GM13976 (cell line): ENCODE results near the gene OTOP3.
A peak's percentile ranks its signal among the peaks of the same experiment; 100 is the strongest.

Source experiments
- DNase-seq: peaks from one replicate; pipeline ENCODE4 v3.0.0; 2012; ENCODE audit warnings: low spot score
- in situ Hi-C: fragments of 300-500 bp; cut with MboI; formaldehyde crosslinking; loops from one replicate; pipeline ENCODE4 v1.12.0; 2022; ENCODE audit warnings: low sequenced_read_pairs, mixed read lengths, inconsistent platforms; ENCODE audit not compliant: unreplicated experiment
- TF ChIP-seq, protein P1 (sequence below): IDR thresholded peaks from 2 replicates; pipeline ENCODE4 v1.5.1; 2012; ENCODE audit warnings: borderline replicate concordance, mild to moderate bottlenecking; ENCODE audit not compliant: insufficient read depth; ENCODE audit errors: extremely low read depth, missing control alignments, control extremely low read depth

The OTOP3 gene

GRCh38 chr17:74918906-74919305 is 16.8 kb upstream of the OTOP3 start:
- no peak for DNase-seq
- in situ Hi-C loops, result no loop called here
- TF ChIP-seq, protein P1, sequence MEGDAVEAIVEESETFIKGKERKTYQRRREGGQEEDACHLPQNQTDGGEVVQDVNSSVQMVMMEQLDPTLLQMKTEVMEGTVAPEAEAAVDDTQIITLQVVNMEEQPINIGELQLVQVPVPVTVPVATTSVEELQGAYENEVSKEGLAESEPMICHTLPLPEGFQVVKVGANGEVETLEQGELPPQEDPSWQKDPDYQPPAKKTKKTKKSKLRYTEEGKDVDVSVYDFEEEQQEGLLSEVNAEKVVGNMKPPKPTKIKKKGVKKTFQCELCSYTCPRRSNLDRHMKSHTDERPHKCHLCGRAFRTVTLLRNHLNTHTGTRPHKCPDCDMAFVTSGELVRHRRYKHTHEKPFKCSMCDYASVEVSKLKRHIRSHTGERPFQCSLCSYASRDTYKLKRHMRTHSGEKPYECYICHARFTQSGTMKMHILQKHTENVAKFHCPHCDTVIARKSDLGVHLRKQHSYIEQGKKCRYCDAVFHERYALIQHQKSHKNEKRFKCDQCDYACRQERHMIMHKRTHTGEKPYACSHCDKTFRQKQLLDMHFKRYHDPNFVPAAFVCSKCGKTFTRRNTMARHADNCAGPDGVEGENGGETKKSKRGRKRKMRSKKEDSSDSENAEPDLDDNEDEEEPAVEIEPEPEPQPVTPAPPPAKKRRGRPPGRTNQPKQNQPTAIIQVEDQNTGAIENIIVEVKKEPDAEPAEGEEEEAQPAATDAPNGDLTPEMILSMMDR, result no peak

DNA sequence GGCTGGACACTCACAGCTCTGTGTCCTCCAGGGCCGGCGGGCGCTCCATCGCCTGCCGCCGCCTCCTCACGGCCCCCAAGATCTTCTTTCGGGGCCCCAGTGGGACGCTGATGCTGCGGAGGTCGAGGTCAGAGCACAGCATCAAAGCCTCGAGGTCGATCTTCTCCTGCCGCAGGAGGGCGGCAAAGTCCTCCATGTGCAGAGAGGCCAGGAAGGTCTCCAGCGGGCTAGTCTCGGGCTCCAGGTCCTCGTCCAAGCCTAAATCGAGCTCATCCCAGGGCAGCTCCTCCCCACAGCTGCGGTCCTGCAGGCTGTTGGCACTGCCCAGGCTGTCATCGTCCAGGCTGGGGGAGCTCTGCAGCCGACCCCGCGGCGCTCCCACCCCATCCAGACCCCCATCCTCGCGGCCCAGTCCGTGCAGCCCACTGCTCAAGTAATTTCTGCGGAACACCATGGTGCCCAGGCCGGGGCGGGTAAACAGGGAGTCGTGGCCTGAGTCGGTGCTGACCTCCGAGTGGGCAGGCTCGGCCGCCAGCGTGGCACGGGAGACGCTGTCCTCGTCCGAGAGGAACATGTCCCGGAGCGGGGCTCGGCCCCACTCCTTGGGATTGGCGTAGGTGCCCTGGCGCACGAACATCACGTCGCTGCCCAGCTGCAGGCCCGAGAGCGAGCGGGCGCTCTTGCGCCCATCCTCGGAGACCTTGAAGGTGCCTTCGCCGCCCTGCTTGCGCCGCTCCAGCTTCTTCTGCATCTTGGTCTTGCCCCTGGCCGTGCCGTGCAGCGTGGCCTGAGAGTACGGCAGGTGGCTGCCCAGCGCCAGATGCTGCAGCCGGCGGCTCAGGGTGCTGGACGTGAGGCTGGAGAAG is 16.0 kb upstream of the OTOP3 start:
- peak; percentile 83 for DNase-seq
- in situ Hi-C loops, result loop anchor here (5.0 kb wide), 1 partner anchor 38 kb away; no protein-coding TSS in a partner anchor

DNA sequence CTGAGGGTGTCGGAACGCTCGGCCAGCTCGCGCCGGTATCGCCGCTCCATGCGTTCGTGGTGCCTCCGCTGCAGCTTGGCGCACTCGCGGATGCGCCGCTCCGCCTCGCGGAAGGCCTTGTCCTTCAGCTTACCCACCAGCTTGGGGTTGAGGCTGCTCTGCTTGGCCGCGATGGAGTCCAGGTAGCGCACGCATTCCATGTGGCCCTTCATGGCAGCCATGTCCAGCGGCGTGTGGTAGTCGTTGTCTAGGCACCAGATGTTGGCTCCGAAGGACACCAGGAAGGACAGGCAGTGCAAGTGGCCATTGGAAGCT is 15.4 kb upstream of the OTOP3 start:
- TF ChIP-seq, protein P1, result no peak
- in situ Hi-C loops, result loop anchor here (5.0 kb wide), 1 partner anchor 37 kb away; no protein-coding TSS in a partner anchor

More for the DNA sequence above, 16.0 kb upstream of the OTOP3 start:
- TF ChIP-seq, protein P1, result peak; percentile 58

DNA sequence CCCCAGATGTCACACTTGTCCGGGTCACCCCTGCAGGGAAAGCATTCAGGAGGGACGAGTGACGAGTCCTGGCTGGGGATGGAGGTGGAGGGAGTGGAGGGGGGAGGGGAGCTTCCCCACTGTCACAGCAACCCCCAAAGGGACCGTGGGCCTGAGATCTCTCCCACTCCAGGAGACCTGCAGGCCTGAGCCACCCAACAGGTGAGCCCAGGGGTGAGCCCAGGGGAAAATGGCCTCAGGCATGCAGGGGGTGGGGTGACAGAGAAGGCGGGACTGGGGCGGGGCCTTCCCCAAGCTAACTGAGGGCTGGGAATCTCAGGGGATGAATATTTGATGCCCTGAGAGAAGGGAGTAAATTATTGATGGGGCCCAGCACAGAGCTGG is 15.1 kb upstream of the OTOP3 start:
- in situ Hi-C loops, result loop anchor here (5.0 kb wide), 1 partner anchor 37 kb away; no protein-coding TSS in a partner anchor
- TF ChIP-seq, protein P1, result no peak
- no peak for DNase-seq

More for the DNA sequence above, 15.4 kb upstream of the OTOP3 start:
- DNase-seq, result no peak

DNA sequence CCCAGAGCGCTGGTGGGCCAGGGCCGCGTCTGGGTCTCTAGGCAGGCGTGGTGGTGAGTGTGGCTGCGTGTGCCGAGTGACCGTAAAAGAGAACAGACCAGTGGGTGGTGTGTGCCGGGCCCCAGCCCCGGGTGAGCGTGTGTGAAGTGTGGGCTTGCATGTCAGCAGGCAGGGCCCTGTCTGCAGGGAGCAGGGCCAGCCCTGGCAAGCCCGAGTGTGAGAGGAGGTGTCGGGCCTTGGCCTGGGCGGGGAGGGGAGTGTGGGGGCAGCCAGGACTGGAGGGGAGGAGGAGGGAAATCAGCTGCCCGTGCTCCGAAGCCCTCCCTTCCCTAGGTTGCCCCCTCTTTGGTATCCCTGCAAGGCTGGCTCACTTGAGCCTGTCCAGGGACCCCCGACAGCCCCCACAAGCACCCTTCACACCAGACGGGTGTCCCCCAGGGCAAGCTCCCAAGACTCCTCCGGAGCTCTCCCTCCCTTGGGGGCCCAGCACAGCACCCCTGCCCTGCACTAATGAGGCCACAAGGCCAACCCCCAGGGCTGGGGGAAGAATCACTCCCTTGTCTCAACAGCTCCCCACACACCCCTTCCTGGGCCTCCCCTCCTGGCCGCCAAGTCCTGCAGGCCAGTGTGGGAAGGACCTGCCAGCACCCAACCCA is 14.5 kb upstream of the OTOP3 start:
- DNase-seq, result no peak
- TF ChIP-seq, protein P1, result no peak
- in situ Hi-C loops, result loop anchor here (5.0 kb wide), 1 partner anchor 36 kb away; no protein-coding TSS in a partner anchor

DNA sequence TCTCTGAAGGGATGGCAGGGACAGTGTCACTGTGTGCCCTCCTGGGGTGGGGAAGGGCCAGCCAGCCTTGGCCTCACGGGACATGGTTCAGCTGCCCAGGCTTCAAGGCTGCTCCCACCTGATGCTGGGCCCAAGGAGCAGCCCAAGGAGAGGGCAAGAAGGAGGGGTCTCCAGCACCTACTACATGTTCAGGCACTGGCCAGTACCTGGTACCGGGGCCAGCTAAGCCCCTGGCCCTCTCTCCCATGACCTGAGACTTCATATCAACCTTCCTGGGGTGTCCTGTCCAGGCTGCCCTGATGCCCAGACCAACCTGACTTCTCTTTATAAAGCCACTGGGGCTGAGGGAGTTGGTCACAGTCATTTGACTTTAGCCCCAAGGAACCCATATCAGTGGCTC is 13.9 kb upstream of the OTOP3 start:
- TF ChIP-seq, protein P1, result no peak
- no peak for DNase-seq
- in situ Hi-C loops, result loop anchor here (5.0 kb wide), 1 partner anchor 36 kb away; no protein-coding TSS in a partner anchor
